GM19467 (cell line): ENCODE data around the gene RAET1G.
A peak's percentile ranks its signal among the peaks of the same experiment; 100 is the strongest.
"Not testable (repeated sequence)": the region's sequence is repeated elsewhere in the genome, so short reads cannot be mapped to it uniquely, and the experiment has no call there.

Source experiments
- ATAC-seq: cut with Tn5 transposase; IDR thresholded peaks from one replicate; pipeline ENCODE4 v1.9.1; 2021; ENCODE audit warnings: mild to moderate bottlenecking, moderate library complexity; ENCODE audit not compliant: unreplicated experiment

RAET1G gene, protein sequence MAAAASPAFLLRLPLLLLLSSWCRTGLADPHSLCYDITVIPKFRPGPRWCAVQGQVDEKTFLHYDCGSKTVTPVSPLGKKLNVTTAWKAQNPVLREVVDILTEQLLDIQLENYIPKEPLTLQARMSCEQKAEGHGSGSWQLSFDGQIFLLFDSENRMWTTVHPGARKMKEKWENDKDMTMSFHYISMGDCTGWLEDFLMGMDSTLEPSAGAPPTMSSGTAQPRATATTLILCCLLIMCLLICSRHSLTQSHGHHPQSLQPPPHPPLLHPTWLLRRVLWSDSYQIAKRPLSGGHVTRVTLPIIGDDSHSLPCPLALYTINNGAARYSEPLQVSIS

DNA sequence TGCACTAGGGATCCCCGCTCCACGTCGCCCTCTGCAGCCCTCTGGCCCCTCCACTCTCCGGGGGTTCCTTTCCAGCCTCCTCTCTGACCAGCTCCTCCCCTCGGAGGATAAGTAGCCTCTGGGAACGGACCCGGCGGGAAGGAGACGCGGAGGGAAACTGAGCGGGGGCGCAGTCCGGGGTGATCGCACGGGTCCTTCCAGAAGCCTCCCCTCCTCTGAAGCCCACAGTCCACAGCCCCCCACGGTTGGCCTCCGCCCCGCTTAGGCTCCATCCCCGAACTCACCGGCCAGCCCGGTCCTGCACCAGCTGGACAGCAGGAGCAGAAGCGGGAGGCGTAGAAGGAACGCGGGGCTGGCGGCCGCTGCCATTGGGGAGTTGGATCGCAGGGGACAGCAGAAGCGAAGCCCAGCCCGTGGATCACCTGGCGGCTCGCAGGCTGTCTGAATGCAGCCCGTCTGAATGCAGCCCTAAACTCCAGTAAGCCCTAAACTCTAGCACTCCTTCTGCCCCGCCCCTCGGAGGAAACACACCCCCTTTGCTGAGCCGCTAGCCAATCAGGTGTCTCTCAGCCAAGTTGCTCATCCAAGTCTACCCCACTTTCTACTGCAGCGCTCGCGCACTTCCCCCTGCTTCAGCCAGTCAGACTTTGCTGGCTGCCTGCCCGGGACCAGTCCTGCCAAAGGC, at the start of gene RAET1G:
Gene RAET1G (minus strand): TSS at position 480 of the 685 bp plus-strand sequence. CDS start 111 bp downstream, at position 369.
- ATAC-seq = no peak

DNA sequence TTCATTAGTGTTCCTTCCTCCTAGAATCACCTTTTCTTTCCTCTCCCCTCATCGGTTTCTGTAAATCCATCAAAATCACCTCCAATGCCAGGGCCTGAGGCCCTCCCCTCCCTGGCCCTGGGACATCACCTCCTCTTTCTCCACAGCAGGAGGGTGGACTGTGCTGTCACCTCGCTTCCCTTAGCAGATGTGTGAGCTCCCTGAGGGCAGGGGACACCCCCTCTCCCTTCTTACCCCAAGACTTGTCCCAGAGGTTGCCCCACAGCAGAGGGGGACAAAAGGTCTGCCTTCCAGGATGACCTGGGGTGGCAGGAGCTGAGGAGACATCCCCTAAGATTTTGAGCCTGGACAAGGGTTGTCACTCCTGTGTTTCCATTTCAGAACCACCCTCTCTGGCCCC, 46.7 kb upstream of the RAET1G start:
- ATAC-seq = no peak

DNA sequence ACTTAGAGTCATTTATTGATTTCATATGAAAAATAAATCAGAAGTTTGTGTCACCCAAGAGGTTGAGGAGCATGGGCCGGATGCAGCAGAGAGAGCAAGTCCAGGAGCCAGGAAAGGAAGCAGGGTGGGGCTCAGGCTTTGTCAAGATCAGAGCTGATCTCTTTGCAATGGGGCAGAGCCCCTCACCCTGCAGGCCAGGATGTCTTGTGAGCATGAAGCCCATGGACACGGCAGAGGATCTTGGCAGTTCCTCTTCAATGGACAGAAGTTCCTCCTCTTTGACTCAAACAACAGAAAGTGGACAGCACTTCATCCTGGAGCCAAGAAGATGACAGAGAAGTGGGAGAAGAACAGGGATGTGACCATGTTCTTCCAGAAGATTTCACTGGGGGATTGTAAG, 46.0 kb upstream of the RAET1G start:
- ATAC-seq = not testable (repeated sequence)

DNA sequence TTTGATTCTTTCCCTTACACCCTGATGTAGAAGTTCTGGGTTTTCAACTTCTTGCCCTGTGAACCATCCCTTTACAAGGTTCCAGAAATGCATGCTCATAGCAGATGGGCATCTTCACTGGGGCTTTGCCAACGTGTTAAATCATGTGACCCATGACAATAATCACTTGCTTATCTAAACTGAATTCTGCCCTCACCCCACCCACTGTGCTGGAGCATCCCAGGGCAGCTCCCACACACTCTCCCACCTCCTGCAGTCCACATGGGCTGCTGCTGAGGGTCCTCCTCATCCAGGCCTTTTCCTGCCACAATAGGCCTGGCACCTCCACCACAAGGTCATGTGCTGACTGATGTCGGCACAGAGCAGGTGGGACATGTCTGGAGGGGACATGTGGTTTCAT, 45.1 kb upstream of the RAET1G start:
- ATAC-seq = not testable (repeated sequence)

DNA sequence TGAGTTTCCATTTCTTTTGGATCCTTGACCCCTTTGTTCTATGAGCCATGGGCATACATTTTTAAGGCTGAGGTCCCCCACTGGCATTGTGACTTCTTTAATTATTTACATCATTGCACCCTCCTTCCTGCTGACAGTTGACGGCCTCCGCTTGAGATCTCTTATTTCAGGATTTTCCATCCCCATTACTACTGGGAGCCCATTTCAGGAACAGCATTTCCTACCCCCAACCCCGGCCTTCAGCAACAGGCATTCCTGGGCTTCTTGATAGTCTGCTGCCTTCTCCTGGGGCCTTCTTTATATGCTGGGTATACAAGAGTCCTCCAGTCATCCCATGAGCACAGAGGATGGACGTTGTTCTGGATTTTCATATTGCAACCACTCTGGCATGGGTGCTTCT, 44.7 kb upstream of the RAET1G start:
- no peak for ATAC-seq

DNA sequence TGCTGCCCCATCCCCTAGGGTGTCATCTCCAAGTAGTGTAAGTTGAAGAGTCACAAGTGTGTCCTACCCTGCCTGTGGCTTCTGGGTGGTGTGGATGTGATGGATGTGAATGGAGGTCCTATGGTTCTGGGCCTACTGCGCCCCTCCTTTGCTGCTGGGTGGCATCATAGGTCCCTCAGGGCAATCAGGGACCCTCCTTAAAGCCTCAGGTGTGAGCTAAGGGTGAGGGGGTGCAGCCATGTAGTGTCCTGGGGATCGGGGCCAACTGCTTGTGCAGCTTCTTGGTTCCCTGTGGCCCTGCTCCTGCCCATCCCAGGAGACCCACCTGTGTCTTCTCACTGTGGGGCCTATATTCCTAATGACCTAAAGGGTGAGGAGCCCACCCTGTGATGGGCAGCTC, 43.4 kb upstream of the RAET1G start:
- ATAC-seq = not testable (repeated sequence)

DNA sequence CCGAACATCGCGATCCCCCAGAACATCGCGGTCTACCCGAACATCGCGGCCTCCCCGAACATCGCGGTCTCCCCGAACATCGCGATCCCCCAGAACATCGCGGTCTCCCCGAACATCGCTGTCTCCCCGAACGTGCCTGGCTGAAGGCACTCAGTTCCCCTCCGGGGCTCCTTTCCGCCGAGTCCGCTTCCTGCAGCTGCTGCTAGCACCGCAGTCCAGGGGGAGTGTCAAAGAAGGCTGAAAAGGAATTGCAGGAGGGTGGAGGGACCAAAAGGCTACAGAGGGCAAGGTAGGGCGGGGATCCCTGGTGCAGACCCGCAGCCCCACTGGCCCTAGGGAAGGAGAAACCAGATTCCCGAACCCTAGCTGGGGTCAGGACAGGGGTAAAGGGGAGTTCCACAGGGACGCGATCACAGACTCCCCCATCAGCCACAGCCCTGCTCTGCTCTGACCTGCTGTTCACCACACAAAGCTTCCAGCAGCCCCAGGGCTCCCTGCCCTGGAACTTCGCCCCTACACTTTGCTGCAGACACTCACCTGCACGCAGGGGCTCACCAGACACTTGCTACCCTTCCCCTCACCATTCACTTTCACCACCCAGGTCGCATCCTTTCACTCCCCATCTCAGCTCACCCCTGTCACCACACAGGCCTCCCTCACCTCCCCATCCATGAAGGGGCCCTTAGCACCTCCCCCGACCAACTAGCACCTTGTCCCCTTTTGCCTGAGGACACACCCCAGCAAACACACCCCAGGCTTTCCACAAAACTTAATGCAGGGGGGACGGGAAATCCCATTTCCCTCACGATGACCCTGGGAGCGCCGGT, 42.5 kb upstream of the RAET1G start:
- no peak for ATAC-seq

DNA sequence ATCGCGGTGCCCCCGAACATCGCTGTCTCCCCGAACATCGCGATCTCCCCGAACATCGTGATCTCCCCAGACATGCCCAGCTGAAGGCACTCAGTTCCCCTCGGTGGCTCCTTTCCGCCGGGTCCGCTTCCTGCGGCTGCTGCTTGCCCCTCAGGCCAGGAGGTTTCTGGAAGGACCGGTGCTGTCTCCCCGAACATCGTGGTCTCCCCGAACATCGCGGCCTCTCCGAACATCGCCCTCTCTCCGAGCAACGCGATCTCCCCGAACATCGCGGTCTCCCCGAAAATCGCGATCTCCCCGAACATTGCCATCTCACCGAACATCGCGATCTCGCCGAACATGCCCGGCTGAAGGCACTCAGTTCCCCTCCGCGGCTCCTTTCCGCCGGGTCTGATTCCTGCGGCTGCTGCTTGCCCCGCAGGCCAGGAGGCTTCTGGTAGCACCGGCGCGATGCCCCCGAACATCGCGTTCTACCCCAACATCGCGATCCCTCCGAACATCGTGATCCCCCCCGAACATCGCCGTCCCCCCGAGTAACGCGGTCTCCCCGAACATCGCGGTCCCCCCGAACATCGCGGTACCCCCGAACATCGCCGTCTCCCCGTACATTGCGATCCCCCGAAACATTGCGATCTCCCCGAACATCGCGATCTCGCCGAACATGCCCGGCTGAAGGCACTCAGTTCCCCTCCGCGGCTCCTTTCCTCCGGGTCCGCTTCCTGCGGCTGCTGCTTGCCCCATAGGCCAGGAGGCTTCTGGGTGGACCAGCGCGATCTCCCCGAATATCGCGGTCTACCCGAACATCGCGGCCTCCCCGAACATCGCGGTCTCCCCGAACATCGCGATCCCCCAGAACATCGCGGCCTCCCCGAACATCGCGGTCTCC, 41.6 kb upstream of the RAET1G start:
- no peak for ATAC-seq

DNA sequence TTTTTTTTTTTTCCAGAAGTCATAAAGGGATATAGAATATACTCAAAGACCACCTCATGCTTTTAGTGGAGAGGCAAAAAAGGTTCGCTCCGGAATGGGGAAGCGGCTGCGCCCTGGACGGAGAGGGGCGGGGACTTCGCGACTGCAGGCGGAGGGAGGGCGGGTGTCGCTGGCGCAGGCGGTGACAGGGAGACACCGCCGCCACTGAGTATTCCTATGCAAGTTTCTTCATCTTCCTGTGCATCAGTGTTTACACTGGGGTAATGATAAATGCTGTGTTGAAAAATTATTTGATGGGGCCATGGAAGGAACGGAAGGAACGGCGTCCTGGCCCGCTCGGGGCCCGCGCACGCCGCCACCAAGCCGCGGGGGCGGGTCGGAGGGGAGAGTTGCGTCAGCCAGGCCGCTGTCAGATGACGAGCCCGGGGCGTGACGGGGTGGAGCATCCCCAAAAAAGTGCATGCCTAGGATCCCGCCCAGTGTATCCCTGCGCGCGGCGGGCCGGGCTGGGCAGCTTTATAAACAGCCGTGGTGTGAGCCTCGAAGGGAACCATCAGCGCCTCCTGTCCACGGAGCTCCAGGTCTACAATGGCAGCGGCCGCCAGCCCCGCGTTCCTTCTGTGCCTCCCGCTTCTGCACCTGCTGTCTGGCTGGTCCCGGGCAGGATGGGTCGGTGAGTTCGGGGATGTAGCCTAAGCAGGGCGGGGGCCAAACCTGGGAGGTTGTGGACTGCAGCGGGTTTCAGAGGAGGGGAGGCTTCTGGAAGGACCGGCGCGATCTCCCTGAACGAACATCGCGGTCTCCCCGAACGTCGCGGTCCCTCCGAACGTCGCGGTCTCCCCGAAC, 40.8 kb upstream of the RAET1G start, which contains the start of gene ULBP1:
Gene ULBP1 (plus strand): TSS at position 482 of the 846 bp plus-strand sequence. CDS start 107 bp downstream, at position 589.
- peak; percentile 73 for ATAC-seq

DNA sequence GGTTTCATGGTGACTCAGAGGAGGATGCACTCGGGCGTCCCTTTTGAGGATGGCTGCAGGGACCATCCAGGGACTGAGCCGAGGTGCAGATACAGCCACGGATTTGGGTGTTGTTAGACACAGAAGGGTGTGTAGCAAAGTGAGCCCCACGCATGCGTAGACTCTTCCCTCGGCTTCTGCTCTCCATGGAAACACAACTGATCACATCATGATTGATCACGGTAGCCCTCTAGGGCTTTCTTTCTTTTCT, 40.2 kb upstream of the RAET1G start:
- no peak for ATAC-seq

DNA sequence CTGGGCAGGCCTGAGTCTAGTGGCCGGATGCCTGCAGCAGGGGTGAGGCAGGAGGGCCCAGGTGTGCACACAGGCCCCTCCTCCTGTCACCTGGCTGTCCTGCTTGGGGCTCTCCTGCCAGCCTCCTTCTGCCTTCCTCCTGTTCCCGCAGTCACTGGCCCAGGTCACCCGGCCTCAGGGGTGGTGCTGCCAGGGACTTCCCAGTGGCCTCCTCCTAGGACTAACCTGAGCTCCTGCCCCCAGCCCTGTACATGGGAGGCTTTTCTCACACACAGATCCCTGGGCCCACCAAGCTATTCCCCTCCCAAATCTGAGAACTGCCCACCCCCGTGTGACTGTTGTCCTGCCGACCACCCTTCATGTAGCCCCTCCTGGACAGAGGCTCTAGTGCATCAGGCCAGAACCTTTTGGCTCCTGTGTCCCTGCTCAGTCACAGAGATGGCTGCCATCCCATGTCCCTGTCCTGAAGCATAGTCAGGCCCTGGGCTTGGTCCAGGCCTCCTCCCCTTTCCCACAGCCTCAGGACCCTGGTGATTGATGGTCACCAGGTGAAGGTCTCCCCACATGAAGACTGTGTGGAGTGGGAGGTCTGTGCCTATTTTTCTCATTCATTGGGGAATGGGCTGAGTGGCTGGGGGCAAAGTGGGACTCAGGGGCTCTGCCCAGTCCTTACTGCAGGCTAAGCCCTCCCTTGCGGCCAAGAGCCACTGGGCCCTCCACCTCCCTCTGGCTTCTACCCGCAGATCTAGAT, 39.7 kb upstream of the RAET1G start:
- ATAC-seq = no peak

DNA sequence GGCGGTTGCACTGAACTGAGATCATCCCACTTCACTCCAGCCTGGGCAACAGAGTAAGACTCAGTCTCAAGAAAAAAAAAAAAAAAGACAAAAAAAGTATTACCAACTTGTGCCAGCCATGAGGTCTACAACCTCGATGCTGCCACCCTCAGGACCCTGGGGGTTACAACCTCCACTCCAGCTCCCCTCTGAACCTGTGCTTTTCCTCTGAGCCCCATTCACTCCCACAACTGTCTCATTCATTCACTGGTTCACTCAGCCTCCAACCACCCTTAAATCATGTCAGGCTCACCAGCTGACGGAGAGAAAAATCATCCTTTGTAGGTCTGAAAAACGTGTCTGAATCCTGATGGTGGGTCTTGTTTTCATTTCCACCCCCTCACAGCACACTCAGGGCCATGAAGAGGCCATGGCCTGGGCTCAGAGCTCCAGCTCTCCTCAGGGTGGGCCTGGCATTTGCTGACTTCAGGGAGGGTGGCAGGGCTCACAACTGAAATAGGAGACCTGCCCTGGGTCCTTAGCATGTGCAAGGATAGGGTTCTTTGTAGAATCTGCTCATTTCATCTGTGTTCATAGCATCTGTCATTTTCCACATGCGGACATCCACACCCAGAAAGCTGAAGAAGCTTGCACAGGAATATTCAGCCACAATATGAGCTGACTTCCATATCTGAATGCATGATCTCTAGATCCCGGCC, 39.0 kb upstream of the RAET1G start:
- ATAC-seq = no peak

DNA sequence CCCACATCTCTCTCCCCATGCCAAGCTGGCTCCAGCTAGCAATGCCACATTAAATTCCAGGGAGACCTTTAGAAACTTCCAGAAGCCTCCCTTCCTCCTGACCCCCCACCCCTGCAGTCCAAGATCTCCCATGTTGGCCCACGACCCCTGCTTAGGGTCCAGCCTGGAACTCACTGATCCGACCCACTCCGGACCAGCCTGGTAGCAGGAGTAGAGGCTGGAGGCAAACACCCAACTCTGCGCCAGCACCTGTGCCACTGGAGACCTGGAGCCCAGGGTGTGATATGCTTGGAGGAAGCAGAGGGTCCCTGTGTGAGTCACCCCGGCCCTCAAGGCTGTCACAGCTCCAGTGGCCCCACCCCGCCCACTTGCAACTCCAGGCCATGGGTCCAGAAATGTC, 37.6 kb upstream of the RAET1G start:
- ATAC-seq = no peak

DNA sequence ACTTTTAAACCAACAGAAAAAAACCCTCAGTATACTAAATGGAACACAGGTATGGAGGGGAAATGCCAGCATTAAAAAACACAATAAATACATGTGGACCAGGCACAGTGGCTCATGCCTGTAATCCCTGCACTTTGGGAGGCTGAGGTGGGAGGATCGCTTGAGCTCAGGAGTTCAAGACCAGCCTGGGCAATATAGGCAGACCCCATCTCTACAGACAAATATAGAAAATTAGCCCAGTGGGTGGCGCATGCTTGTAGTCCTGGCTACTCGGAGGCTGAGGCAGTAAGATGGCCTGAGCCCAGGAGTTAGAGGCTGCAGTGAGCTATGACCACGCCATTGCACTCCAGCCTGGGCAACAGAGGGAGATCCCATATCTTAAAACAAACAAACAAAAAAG, 36.9 kb upstream of the RAET1G start:
- not testable (repeated sequence) for ATAC-seq

DNA sequence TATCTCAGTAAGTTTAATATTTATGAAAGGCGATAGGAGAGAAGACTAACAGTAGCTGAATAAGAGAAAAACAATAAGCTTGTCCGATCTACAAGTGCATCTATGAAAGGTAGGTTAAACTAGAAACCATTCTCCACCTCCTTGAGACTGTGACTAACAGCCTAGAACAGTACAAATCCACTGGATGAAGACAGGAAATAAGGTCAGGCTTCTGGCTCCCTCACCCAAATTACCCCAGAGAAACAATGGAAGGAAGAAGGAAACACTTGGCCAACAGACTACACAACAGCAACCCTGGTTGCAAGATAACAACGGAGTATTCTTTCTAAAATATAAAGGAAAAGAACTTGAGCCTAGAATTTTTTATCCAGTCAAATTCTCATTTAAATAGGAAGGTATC, 35.2 kb upstream of the RAET1G start:
- not testable (repeated sequence) for ATAC-seq

DNA sequence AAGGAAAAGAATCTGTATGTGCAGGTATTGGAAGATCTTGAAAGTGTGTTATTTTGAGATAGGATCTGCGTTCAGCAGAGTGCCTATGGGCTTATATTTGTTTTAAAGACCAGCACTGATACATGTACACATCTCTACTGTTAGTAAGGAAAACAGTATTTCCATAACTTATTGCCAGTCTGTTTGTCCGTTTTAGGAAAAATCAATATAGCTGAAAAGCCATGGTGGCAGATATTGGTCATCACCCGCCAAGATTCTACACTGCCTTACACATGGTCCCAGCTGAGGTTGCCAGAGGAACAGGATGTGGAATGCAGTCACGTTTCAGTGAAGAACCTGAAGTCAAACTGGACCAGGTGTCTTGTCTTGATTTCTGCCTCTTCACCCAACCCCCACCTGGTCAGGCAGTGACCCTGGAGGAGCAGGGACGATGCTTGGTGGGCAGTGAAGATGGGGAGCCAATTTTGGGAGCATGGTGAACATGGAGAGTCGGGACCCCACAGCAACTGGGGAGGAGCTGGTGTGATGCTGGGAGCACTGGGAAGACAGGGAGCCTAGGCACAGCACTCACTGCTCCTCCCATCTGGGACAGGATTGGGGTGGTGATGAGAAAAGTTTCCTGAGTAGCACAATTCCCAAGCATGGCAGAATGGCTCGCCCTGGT, 32.9 kb upstream of the RAET1G start:
- not testable (repeated sequence) for ATAC-seq

DNA sequence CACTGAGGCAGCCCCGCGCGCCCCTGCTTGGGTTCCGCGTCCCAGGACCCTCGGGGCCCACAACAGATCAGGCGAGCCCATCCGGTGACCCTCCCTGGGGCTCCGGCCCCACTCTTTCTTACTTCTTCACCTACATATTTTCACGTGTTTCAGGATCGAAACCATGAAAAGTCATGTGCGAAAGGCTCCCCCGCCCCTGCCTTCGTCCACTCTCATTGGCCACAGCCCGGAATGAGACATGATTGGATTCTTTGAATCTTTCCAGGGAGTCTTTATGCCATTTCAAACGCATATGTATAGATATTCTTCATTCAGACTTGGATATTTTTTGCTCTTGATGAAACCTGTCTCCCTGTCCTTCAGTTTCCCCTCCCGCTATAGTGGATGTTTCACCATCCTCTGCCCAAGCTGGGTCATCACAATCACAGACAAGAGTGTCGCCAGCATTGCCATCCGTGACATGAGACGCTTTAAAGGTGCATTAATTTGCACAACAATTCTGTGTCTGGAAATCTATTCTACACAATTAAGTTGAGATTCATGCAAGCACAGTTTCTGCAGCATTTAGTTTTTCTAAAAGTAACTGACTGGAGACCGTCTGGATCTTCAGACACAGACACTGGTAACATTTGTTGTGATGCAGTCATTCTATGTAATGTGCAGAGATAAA, 32.2 kb upstream of the RAET1G start:
- not testable (repeated sequence) for ATAC-seq
